H7 (cell line): Measurements from ENCODE around the gene AP3D1. TPM values are rescaled to one million over a fixed set of nuclear protein-coding genes. Genes with fewer than 3 reads are reported as not detected.
"Not testable (repeated sequence)": the region's sequence is repeated elsewhere in the genome, so short reads cannot be mapped to it uniquely, and the experiment has no call there.

Source experiments
- DNase-seq: peaks from one replicate; pipeline ENCODE4 v3.0.0; 2012
- H3K27me3 ChIP-seq: 2 replicates; pipeline ENCODE4 v1.6.0; 2011; ENCODE audit warnings: mild to moderate bottlenecking, low read length; ENCODE audit not compliant: control insufficient read depth, insufficient read depth
- H3K36me3 ChIP-seq: replicated peaks from 2 replicates; pipeline ENCODE4 v1.5.1; 2011; ENCODE audit warnings: low read length; ENCODE audit not compliant: control insufficient read depth, insufficient read depth
- H3K4me3 ChIP-seq: 2 replicates; pipeline ENCODE4 v1.5.1; 2011; ENCODE audit warnings: low read depth, mild to moderate bottlenecking, control low read depth, low read length, moderate library complexity; ENCODE audit not compliant: insufficient read depth
- total RNA-seq: library from RNA; depleted of rRNA; stranded (reverse); fragments of >200 nt; shearing (Covaris generic); gene quantifications from 2 replicates; pipeline ENCODE4 v1.2.3, GENCODE V29; 2014; rRNA removed

Gene AP3D1
- 175 and 177 TPM in 2 replicates for total RNA-seq

- Histone ChIP-seq H3K27me3 (no peaks in the 10 kb centered on the region), H3K36me3 (no peaks in the 10 kb centered on the region; the same call in 1 of the 2 replicates), H3K4me3 (peak within 1 kb of the TSS; percentile 99)
- DNase-seq, result peak; percentile 100
Measured at GRCh38 chr19:2151339-2152229, at the start of gene AP3D1. Gene AP3D1, minus strand, starts transcription at chr19:2151566. Its CDS starts 232 bp downstream, at chr19:2151334.

DNA sequence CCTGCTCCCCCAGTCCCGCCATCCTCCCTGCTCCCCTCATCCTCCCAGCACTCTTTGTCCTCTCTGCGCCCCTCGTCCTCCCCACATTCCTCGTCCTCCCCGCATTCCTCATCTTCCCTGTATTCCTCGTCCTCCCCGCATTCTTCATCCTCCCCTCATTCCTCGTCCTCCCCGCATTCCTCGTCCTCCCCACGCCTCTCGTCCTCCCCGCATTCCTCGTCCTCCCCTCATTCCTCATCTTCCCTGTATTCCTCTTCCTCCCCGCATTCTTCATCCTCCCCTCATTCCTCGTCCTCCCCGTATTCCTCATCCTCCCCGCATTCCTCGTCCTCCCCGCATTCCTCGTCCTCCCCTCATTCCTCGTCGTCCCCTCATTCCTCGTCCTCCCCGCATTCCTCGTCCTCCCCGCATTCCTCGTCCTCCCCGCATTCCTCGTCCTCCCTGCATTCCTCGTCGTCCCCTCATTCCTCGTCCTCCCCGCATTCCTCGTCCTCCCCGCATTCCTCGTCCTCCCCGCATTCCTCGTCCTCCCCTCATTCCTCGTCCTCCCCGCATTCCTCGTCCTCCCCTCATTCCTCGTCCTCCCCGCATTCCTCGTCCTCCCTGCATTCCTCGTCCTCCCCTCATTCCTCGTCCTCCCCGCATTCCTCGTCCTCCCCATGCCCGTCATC, 49.4 kb upstream of the AP3D1 start:
- DNase-seq, H3K36me3 ChIP-seq, H3K4me3 ChIP-seq, H3K27me3 ChIP-seq: not testable (repeated sequence)

DNA sequence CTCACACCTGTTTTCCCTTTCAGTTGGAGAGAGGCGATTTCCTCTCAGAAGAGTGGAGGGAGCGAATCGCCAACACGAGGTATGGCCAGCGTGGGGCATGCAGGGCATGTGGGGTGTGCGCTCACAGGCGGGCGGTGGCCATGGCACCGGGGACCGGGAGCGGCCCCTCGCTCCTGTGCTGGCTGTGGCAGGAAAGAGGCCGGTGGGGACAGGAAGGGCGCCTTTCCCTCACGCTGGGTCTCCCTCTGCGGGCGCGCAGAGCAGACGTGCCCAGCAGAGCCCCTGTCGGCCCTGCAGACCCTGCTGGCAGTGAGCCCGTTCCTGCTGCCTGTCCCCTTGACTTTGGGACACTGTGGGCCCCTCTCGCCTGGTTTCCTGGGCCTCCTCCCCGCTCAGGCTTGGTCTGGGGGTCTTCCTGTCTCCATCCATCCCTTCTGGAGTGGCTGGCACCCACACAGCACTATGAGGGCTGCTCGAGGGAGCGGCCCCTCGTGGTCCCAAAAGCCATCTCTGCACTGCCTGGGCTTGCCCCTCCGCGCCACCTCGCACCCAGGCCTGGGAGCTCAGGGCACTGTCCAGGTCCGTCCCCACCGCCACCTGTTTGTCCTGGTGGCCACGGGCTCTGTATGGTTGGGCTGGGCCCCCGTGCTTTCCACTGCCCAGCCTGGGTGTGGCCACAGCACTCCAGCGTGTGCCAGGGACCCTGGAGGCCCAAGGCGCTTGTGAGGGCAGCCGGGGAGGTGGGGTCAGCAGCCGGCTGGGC, 48.7 kb upstream of the AP3D1 start:
- Histone ChIP-seq H3K36me3 (peaks cover 3% of the 10 kb centered on the region), H3K4me3 (no peak overlapping the region), H3K27me3 (no peaks in the 10 kb centered on the region)
- DNase-seq, result no peak

DNA sequence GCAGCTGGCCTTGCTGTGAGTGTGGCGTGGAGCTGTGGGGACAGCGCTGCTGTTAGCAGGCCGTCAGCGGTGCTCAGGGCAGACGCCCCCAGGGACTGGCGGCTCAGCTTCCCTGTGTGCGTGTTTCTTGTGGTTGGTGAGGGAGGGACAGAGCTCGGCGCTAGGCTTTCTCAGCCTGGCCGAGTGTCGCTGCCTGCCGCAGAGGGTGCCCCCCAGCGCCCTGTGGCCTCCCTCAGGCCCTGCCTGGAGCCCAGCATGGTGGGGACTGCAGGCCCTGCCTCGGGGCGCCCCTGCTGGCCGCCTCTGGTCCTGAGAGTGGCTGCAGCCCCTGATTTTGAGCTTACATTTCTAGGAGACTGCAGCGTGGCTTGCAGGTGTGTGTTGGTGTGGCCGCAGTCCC, 47.8 kb upstream of the AP3D1 start:
- peaks cover 4% of the 10 kb centered on the region for H3K36me3 ChIP-seq
- H3K27me3 ChIP-seq, result no peaks in the 10 kb centered on the region
- DNase-seq, result peak; percentile 98
- H3K4me3 ChIP-seq, result no peak overlapping the region

- Histone ChIP-seq H3K4me3 (no peak overlapping the region), H3K36me3 (peaks cover 4% of the 10 kb centered on the region), H3K27me3 (no peaks in the 10 kb centered on the region)
- DNase-seq, result no peak
Measured at GRCh38 chr19:2198317-2198716, 47.0 kb upstream of the AP3D1 start.

- no peak for DNase-seq
- no peak overlapping the region for H3K4me3 ChIP-seq
Measured at GRCh38 chr19:2197270-2197669, 45.9 kb upstream of the AP3D1 start.

GRCh38 chr19:2195914-2196313, 44.5 kb upstream of the AP3D1 start:
- no peak for DNase-seq
- Histone ChIP-seq H3K27me3 (no peaks in the 10 kb centered on the region), H3K36me3 (peaks cover 10% of the 10 kb centered on the region), H3K4me3 (no peak overlapping the region)

More at GRCh38 chr19:2197270-2197669, 45.9 kb upstream of the AP3D1 start:
- Histone ChIP-seq H3K36me3 (peaks cover 4% of the 10 kb centered on the region), H3K27me3 (no peaks in the 10 kb centered on the region)

GRCh38 chr19:2195361-2195760, 44.0 kb upstream of the AP3D1 start:
- Histone ChIP-seq H3K4me3 (no peak overlapping the region), H3K36me3 (peaks cover 10% of the 10 kb centered on the region), H3K27me3 (no peaks in the 10 kb centered on the region)
- no peak for DNase-seq

- Histone ChIP-seq H3K27me3 (no peaks in the 10 kb centered on the region), H3K4me3 (no peak overlapping the region), H3K36me3 (peaks cover 10% of the 10 kb centered on the region)
- DNase-seq, result no peak
Measured at GRCh38 chr19:2194513-2195078, 43.2 kb upstream of the AP3D1 start.

- H3K36me3 ChIP-seq, result peaks cover 12% of the 10 kb centered on the region
- no peak for DNase-seq
- no peaks in the 10 kb centered on the region for H3K27me3 ChIP-seq
- H3K4me3 ChIP-seq, result no peak overlapping the region
Measured at GRCh38 chr19:2193807-2194206, 42.4 kb upstream of the AP3D1 start.

- Histone ChIP-seq H3K27me3 (no peaks in the 10 kb centered on the region), H3K4me3 (no peak overlapping the region), H3K36me3 (peaks cover 12% of the 10 kb centered on the region)
- DNase-seq, result no peak
Measured at GRCh38 chr19:2192862-2193261, 41.5 kb upstream of the AP3D1 start.

GRCh38 chr19:2191456-2192310, 40.3 kb upstream of the AP3D1 start:
- DNase-seq, result no peak
- Histone ChIP-seq H3K27me3 (no peaks in the 10 kb centered on the region), H3K36me3 (peaks cover 12% of the 10 kb centered on the region), H3K4me3 (no peak overlapping the region)

GRCh38 chr19:2190848-2191455, 39.6 kb upstream of the AP3D1 start:
- H3K27me3 ChIP-seq, result no peaks in the 10 kb centered on the region
- DNase-seq, result no peak
- no peak overlapping the region for H3K4me3 ChIP-seq
- H3K36me3 ChIP-seq, result peaks cover 12% of the 10 kb centered on the region
